Kidney (tissue), 14 donors: Measurements from ENCODE around the gene DLL3. TPM values are rescaled to one million over a fixed set of nuclear protein-coding genes. Genes with fewer than 3 reads are reported as not detected.

Experiments used
- DNase-seq, 5 donors: peaks; one replicate each; pipeline ENCODE4 v3.0.0-alpha.2; 2013 to 2020
- FAIRE-seq: peaks from 2 replicates; lab custom pipeline; 2012; peaks lifted over from hg19 to GRCh38; lab: Jason Lieb, UNC
- H3K27ac ChIP-seq, 2 donors: one replicate each; pipeline ENCODE4 v1.7.0; 2013; ENCODE audit warnings: low read depth in 2 of 2, low read length in 2 of 2, inconsistent platforms in 1 of 2
- H3K27me3 ChIP-seq: one replicate; pipeline ENCODE4 v1.7.1; 2013; ENCODE audit warnings: low read length, inconsistent platforms; ENCODE audit not compliant: control insufficient read depth, insufficient read depth
- H3K36me3 ChIP-seq, 3 donors: one replicate each; pipeline versions ENCODE4 v1.7.0 to v1.7.1; 2013; ENCODE audit warnings: low read length in 3 of 3, control low read depth in 1 of 3, inconsistent platforms in 1 of 3; ENCODE audit not compliant: insufficient read depth in 3 of 3, control insufficient read depth in 2 of 3
- H3K4me1 ChIP-seq, 3 donors: one replicate each; pipeline versions ENCODE4 v1.7.0 to v1.7.1; 2013; ENCODE audit warnings: low read length in 3 of 3, inconsistent platforms in 1 of 3, low read depth in 1 of 3; ENCODE audit not compliant: control insufficient read depth in 2 of 3, insufficient read depth in 2 of 3
- H3K4me3 ChIP-seq, 3 donors: one replicate each; pipeline versions ENCODE4 v1.7.0 to v1.8.1; 2013; ENCODE audit warnings: low read length in 3 of 3, control low read depth in 1 of 3, inconsistent platforms in 1 of 3
- H3K9ac ChIP-seq, 3 donors: one replicate each; pipeline versions ENCODE4 v1.7.0 to v1.7.1; 2013; ENCODE audit warnings: low read length in 3 of 3, control low read depth in 1 of 3, inconsistent platforms in 1 of 3
- H3K9me3 ChIP-seq, 3 donors: one replicate each; pipeline versions ENCODE4 v1.7.0 to v1.7.1; 2013; ENCODE audit warnings: low read length in 3 of 3, control low read depth in 1 of 3, inconsistent platforms in 1 of 3; ENCODE audit not compliant: control insufficient read depth in 2 of 3, insufficient read depth in 1 of 3
- CTCF ChIP-seq: IDR thresholded peaks from 3 replicates; pipeline ENCODE4 v1.5.1; 2012; ENCODE audit warnings: mild to moderate bottlenecking, moderate library complexity, borderline replicate concordance; ENCODE audit not compliant: insufficient read depth; ENCODE audit errors: extremely low read depth
- intact Hi-C: fragments of 100-400 bp; cut with DNase I; formaldehyde crosslinking; loops from one replicate; pipeline ENCODE4 v1.11.1; 2022
- polyA plus RNA-seq: library from polyadenylated mRNA; stranded (reverse); fragments of 350-450 nt; fragmentation: Illumina TruSeq; extraction: RNeasy Lipid Tissue Mini Kit (QIAGEN cat#74804); gene quantifications from one replicate; pipeline ENCODE4 v1.2.3, GENCODE V29; 2014; ENCODE audit warnings: low read depth, low replicate concordance; ENCODE audit not compliant: insufficient read depth
- total RNA-seq: library from RNA; stranded (reverse); fragmentation: NEBNext Ultra II Directional; extraction: Animal tissue kit (Norgen Biotek cat#: 25700); gene quantifications from one replicate; pipeline ENCODE4 v1.2.1, GENCODE V29; 2021
- donor health status: control.
- donor health status: control.
- donor health status: control.
- donor health status: control.
- donor health status: control.
- donor health status: DM: yes; HTN: yes; CAD: no.
- donor health status: Normal renal cell carcinoma (clear cell type).

The DLL3 gene
- total and polyA plus RNA-seq, 2 donors from 2014 or later, result 0.13 to 0.17 TPM

DNA sequence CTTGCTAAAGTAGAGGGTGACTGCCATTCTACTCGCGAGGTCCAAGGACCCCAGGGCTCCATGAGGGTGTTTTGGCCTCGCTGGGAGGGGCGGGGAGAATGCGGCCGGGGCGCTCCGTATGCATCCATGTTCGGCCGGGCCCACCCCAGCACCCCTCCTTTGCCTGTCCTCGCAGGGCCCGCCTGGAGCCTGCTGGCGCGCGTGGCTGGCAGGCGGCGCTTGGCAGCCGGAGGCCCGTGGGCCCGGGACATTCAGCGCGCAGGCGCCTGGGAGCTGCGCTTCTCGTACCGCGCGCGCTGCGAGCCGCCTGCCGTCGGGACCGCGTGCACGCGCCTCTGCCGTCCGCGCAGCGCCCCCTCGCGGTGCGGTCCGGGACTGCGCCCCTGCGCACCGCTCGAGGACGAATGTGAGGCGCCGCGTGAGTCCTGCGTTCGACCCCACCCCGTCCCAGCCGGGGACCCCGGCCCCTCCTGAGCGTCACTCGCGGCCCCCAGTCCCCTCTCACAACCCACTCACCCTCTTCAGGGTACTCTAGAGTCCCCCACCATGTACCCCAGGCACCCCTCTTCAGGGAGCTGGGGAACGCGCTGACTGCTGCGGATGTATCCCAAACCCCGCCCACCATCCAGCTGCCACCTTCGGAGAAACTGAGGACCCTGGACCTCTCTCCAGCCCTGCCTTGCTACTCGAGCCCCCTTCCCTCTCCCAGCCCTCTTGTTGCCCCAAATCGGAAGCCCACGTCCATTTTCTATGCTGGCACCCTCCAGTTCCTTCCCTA lies 4.1 kb downstream of the DLL3 start:
- FAIRE-seq (no peak), DNase-seq (peak; percentile 68 to 87 (median 81))
- H3K4me3 ChIP-seq, result no peak overlapping the region
- no peaks in the 10 kb centered on the region for H3K36me3 ChIP-seq
- intact Hi-C loops, result no loop called here
- peaks cover 21% of the 10 kb centered on the region for H3K27me3 ChIP-seq
- peak; percentile 70 for TF ChIP-seq CTCF
- H3K9me3 ChIP-seq, result no peaks in the 10 kb centered on the region
- no peak overlapping the region for H3K9ac ChIP-seq
- peaks cover 0 to 7% (median 4%) of the 10 kb centered on the region in 3 donors for H3K4me1 ChIP-seq
- H3K27ac ChIP-seq, result no peak overlapping the region

DNA sequence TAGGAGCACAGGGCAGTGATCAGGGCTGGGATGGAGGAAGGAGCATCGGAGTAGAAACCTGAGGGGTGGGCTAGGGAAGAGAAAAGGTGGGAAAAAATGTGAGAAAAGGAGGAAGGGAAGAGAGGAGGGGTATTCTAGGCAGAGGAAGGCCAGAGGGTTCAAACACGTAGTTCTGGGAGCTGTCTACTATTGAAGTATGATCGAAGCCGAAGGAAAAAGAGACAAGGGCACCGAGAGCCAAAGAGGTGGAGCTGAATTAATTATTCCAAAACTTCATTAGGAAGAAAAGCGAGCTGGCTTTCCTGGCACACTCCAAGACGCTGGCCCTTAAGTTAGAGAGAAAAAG lies 7.8 kb downstream of the DLL3 start:
- H3K9ac ChIP-seq, result no peak overlapping the region
- H3K4me1 ChIP-seq, result peaks cover 0 to 4% (median 0%) of the 10 kb centered on the region in 3 donors
- no peak for TF ChIP-seq CTCF
- no peak for DNase-seq
- no peaks in the 10 kb centered on the region for H3K27me3 ChIP-seq
- FAIRE-seq, result no peak
- intact Hi-C loops, result no loop called here
- no peak overlapping the region for H3K4me3 ChIP-seq
- H3K36me3 ChIP-seq, result no peaks in the 10 kb centered on the region
- H3K9me3 ChIP-seq, result no peaks in the 10 kb centered on the region
- H3K27ac ChIP-seq, result no peak overlapping the region

DNA sequence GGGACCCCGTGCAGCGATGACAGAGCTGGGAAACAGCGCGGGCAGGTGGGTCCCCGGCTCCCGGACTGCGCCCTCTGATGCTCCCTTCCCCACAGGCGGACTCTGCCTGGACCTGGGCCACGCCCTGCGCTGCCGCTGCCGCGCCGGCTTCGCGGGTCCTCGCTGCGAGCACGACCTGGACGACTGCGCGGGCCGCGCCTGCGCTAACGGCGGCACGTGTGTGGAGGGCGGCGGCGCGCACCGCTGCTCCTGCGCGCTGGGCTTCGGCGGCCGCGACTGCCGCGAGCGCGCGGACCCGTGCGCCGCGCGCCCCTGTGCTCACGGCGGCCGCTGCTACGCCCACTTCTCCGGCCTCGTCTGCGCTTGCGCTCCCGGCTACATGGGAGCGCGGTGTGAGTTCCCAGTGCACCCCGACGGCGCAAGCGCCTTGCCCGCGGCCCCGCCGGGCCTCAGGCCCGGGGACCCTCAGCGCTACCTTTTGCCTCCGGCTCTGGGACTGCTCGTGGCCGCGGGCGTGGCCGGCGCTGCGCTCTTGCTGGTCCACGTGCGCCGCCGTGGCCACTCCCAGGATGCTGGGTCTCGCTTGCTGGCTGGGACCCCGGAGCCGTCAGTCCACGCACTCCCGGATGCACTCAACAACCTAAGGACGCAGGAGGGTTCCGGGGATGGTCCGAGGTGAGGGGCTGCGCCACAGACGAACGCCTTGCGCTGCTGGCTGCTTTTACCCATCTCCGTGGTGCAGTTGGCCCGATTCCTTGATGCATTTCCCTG lies 8.4 kb downstream of the DLL3 start:
- peak in 4 of 5 donors; percentile 78 to 88 (median 84) for DNase-seq
- peak overlapping the region in 1 of 3 donors; percentile 41 for H3K4me3 ChIP-seq
- no peak overlapping the region for H3K9ac ChIP-seq
- H3K4me1 ChIP-seq, result peaks cover 0 to 4% (median 0%) of the 10 kb centered on the region in 3 donors
- no peaks in the 10 kb centered on the region for H3K9me3 ChIP-seq
- H3K27me3 ChIP-seq, result no peaks in the 10 kb centered on the region
- no peak overlapping the region for H3K27ac ChIP-seq
- no peak for TF ChIP-seq CTCF
- no peaks in the 10 kb centered on the region for H3K36me3 ChIP-seq
- intact Hi-C loops, result no loop called here
- no peak for FAIRE-seq
